HG03025 (cell line): Measurements from ENCODE around the gene SPIRE2.
"Not testable (repeated sequence)": the region's sequence is repeated elsewhere in the genome, so short reads cannot be mapped to it uniquely, and the experiment has no call there.

Source experiments
- ATAC-seq: cut with Tn5 transposase; IDR thresholded peaks from one replicate; pipeline ENCODE4 v1.9.1; 2021; ENCODE audit warnings: mild to moderate bottlenecking, moderate library complexity; ENCODE audit not compliant: unreplicated experiment, low FRiP score

SPIRE2 gene

GRCh38 chr16:89863741-89864526 is 35.7 kb downstream of the SPIRE2 start:
- peak; percentile 53 for ATAC-seq

GRCh38 chr16:89864527-89864820 is 36.2 kb downstream of the SPIRE2 start:
- ATAC-seq: no peak

- no peak for ATAC-seq
These were observed 39.6 kb downstream of the SPIRE2 start for GRCh38 chr16:89867918-89868317.

- no peak for ATAC-seq
These were observed 41.6 kb downstream of the SPIRE2 start for GRCh38 chr16:89869911-89870310.

GRCh38 chr16:89870440-89870839 is 42.2 kb downstream of the SPIRE2 start:
- ATAC-seq: no peak

GRCh38 chr16:89871895-89872294 is 43.6 kb downstream of the SPIRE2 start:
- no peak for ATAC-seq

- peak; percentile 49 for ATAC-seq
These were observed 45.1 kb downstream of the SPIRE2 start, which contains the start of gene TCF25 for GRCh38 chr16:89873109-89873971. TSS of gene TCF25 (plus strand) at chr16:89873592. CDS start at chr16:89873668, 76 bp downstream.

GRCh38 chr16:89873972-89874689 is 45.9 kb downstream of the SPIRE2 start:
- peak; percentile 59 for ATAC-seq

- ATAC-seq: not testable (repeated sequence)
These were observed 50.8 kb downstream of the SPIRE2 start for GRCh38 chr16:89879123-89879522.

GRCh38 chr16:89880477-89881367 is 52.4 kb downstream of the SPIRE2 start:
- ATAC-seq: no peak

- ATAC-seq: no peak
These were observed 53.1 kb downstream of the SPIRE2 start for GRCh38 chr16:89881368-89881730.

- ATAC-seq: no peak
These were observed 55.2 kb downstream of the SPIRE2 start for GRCh38 chr16:89883346-89884040.

- no peak for ATAC-seq
These were observed 55.8 kb downstream of the SPIRE2 start for GRCh38 chr16:89884041-89884421.

GRCh38 chr16:89887243-89887642 is 59.0 kb downstream of the SPIRE2 start:
- no peak for ATAC-seq

GRCh38 chr16:89890200-89890599 is 61.9 kb downstream of the SPIRE2 start:
- no peak for ATAC-seq

- no peak for ATAC-seq
These were observed 62.8 kb downstream of the SPIRE2 start for GRCh38 chr16:89890886-89891657.

GRCh38 chr16:89892055-89892630 is 63.9 kb downstream of the SPIRE2 start:
- no peak for ATAC-seq

- no peak for ATAC-seq
These were observed 64.4 kb downstream of the SPIRE2 start for GRCh38 chr16:89892635-89893034.
